OCI-M1 (cell line): ENCODE results near the gene ZNF341.

Experiments used
- DNase-seq: peaks from one replicate; lab custom pipeline; 2025; lab: John Stamatoyannopoulos, UW

The ZNF341 gene

DNA sequence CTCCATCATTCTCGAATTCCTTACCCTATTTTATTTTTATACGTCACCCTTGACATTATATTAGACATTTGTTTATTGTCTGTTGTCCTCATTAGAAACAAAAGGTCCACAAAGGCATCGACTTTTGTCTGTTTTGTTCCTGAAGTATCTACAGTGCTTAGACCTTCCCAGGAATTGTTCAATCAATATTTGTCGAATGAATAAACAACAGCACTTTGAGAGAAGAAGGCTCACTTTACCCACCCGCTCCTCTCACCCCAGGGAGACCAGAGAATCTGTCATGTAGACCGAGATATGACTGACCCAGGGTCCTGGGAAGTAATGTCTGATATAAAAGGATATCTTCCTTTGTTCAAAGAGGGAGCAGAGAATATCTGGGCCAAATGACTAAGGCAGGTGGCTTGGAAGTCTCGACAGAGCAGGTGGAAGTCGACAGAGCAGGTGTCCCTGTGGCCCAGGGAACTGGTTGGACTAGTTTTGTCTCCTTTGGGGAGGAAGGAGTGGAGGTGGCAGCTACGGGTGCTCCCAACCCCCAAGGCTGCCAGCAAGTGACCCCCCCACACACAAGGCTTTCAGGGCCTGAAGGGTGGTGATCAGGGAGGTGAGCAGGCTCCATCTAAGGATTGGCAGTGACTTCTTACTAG is 64.6 kb downstream of the ZNF341 start:
- no peak for DNase-seq

DNA sequence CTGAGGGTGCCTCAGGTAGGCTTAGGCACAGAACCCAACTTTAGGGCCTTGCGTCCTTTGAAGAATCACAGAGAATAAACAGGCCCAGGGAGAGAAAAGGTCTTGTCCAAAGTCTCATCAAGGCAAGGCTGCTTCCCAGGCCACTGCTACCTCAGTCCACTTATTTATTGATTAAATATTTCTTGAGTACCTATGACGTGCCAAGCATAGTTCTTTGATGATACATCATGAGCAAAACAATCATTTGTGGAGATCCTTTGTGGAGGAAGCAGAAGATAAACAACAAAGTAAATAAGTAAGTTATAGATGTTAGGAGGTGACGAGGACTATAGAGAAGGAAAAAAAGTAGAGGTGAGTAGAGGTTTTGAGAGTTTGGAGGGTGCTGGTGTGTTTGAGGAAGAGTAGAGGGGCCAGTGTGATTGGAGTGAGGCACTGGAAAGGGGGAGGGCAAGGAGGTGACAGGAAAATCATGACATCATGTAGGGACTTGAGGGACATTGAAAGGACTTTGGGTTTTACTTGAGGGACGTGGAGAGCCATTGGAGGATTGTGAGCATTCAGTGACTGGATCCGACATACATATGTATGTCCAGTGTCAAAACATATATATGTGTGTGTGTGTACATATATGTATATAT is 65.2 kb downstream of the ZNF341 start:
- no peak for DNase-seq

DNA sequence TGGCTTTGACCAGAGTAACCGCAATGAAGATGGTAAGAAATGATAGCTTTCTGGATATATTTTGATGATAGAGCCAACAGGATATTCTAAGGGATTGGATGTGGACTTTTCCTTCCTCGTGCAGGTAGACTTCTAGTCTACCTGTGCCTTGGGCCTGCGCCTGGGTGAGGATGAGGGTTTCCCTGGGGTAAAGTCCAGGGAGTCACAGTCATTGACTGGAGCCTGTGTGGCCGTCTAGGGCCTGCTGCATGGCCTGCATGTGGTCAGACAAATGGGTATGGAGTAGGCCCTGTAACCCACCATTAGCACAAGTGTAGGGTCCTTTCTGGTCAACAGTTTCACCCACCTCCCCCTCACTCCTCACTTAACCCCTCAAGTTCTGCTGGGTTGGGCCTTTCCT is 66.6 kb downstream of the ZNF341 start:
- no peak for DNase-seq

DNA sequence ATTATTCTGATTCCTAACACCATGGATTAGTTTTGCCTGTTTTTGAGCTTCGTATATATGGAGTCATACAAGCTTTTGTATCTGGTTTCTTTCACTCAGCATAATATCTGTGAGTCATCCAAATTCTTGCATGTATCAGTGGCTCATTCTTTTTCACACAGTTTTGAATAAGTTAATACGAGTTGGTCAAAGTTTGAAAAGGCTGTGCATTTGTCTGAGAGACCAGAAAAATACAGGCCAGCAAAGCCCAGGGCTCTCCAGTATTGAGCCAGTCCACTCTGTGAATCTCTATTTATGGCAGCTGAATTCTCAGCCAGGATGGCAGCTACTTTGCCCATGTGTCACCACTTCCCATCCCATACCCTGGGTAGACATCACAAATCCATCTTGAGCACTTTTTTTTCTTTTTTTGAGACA is 72.1 kb downstream of the ZNF341 start:
- no peak for DNase-seq

DNA sequence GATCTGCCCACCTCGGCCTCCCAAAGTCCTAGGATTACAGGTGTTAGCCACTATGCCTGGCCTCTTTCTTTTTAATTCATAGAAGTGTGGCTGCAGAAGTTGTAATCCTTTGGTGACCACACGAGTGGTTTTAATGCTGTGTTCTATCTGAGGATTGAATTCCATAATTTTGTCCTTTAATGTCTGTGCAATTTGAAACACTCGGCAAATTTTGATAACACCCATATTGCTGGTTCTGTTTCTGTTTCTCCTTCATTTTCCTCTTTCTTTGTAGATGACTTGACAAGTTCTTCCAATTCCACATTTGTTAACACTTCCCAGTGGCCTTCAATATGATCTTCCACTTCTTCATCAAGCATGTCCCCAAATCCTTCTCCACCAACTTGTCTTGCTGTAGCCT is 76.6 kb downstream of the ZNF341 start:
- no peak for DNase-seq

DNA sequence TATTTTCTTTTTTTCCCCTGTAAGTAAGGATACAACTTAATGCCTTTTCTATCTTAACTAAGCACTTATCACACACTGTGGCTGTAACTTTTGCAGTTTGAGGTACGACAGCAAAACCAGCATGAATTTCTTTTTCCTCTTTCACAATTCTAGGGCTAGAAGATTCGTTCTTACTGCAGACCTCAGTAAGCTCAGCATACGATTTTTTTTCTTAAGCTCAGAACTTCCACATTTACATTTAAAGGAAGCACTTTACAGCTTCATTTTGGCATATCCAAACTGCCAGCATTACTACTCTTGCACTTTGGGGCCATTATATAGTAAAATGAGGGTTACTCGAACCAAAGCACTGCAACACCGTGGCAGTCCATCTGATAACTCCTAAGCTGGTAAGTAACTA is 78.5 kb downstream of the ZNF341 start:
- peak; percentile 22 for DNase-seq

DNA sequence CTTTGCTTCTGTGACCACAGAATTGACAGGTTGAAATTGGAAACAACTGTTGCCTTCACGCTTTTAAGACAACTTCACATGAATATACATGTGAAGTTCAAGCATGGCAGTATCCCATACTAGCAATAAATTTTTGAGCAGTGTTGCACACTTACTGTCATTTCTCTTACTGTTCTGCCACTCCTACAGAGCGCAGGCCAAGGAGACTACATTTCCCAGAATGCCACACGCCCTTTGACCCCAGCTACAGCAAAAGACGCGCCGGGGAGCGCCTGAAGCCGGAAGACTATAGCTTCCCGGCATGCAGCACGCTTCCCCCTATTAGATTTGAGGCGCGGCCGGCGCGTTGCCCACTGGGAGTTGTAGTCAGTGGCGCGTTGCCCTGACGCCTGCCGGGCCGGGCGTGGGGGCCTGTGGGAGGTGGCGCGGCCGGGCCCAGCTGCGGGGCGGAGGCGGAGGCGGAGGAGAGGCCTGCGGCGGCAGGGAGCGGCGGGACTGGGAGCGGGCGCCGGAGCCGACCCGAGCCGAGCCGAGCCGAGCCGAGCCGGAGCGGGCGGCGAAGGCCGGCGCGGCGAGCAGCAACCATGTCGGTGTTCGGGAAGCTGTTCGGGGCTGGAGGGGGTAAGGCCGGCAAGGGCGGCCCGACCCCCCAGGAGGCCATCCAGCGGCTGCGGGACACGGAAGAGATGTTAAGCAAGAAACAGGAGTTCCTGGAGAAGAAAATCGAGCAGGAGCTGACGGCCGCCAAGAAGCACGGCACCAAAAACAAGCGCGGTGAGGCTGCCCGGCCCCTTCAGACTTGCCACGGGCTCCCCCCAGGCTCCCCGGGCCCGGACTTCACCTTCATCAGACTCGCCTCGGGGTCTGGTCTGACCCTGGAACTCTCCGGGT is 79.3 kb downstream of the ZNF341 start, which contains the start of gene CHMP4B:
CHMP4B (plus strand) TSS at position 464 of the 891 bp plus-strand sequence; CDS start at position 585, 121 bp downstream.
- peak; percentile 98 for DNase-seq

DNA sequence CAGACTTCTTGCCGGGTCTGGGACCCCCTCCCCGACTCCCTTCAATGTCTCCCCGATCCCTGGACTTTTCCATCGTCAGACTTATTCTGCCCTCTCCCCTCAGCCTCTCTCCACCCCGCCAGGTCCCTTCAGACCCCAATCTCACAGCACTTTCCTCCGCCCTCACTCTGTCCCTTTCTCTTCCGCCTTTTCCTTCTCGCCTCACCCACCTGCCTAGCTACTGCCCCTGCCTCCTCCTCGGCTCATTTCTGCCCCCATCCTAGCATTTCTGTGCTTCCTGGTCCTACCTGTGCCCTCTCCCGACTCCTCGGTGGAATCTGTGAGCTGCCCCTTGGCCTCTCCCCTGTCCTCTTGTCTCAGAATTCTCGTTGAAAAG is 80.0 kb downstream of the ZNF341 start:
- DNase-seq: peak; percentile 48

DNA sequence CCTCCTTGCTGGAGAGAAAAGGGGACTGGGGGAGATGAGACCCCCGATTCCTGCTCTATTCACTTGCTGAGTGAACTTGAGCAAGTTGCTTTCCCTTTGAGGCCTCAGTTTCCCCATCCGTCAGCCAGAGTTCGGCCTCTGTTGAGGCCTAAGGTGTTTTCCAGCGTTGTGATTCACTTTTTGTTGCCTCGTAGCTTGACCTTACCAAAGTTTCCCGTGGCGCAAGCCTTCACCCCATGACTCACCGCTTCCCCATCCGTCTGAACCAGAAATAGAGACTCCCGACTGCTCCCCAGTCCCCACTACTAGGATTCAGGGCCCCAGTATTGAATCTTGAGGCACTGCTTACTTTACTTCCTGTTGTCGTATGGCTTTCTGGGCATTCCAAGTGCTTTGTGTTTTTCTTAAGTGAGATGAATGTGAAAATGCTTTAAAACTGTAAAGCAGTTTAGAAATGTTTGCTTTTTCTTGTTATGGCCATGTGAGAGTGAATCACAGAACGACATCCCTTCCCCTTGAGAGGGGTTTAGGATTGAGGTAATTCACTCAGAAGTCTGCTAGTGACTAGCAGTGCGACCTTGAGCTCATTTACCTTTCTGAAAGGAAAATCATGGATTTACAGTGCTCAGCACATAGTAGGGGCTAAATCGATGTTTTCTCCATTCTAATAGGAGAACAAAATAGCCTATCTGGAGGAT is 80.5 kb downstream of the ZNF341 start:
- DNase-seq: peak; percentile 39

DNA sequence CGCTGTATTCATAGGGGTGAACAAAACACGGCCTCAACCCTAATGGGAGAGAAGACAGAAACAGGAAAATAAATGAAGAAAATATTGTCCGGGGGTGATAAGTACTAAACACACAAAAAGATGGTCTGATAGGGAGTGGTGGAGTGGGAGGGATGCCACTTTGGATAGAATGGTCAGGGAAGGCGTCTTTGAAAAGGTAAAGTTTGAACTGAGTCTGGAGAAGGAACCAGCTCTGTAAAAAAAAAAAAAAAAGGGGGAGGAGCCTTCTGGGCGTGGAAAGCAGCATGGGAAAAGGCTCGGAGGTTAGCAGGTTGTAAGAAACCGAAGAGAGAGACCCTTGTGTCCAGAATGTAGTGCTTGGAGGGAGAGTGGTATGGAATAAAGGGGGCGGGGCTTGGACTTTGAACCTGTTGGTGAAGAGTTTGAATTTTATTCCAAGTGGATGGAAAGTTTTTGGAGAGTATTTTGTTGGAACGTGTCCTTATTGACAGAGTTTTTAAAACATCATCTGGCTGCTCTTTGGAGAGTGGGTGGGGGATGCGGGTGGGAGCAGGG is 81.2 kb downstream of the ZNF341 start:
- DNase-seq: peak; percentile 50

DNA sequence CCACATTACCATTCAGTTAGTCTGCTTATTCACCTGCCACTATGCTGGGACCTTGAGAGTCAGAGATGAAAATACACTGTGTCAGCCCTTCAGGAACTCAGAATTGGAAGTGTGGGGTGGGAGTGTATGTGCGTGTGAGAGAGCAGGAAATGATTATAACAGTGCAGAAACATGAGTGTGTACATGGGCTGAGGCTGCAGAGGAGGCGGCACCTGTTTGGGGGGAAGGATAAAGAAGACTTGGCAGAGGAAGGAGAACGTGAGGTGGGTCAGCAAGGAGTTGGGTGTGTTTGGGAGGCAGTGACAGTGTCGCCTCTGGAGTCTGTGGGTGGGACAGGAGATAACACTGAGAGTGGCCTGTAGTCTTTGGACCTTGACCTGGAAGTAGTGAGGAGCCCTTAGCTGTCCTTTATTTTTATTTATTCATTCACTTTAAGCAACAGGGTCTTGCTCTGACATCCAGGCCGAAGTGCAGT is 82.5 kb downstream of the ZNF341 start:
- DNase-seq: no peak

DNA sequence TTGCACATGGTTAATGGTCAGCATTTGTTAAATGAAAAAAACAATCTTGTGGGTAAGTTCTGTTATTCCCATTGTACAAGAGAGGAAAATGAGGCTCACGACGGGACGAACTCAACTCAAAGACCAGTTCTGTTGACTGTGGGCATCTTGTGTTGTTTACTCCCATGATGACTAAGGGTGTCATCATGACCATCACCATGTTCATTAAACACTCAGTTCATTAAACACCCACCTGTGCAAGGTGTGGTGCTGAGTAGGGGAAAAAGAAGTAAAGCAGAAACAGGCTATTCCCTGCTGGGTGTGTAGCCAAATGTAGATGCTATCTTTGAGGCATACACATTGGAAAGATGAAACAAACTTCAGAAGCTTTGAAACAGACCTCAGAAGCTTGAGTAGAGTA is 83.9 kb downstream of the ZNF341 start:
- DNase-seq: no peak

DNA sequence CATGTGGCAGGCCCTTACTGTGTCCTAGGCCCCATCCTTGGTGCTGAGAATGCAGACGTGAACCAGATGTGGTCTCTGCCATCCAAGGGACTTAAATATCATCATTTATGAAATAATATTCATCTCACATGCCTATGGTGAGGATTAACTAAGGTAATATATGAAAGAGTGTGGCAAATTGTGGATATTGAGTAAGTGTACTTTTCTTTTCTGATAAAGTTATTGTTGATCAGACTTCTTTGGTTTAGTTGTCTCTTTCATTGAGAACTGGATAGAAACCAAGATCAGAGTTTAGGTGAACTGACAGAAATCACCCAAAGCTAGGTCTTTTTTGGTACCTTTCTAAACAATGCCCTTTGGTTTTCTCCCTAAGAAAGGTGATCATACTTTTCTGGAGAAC is 84.4 kb downstream of the ZNF341 start:
- DNase-seq: no peak

DNA sequence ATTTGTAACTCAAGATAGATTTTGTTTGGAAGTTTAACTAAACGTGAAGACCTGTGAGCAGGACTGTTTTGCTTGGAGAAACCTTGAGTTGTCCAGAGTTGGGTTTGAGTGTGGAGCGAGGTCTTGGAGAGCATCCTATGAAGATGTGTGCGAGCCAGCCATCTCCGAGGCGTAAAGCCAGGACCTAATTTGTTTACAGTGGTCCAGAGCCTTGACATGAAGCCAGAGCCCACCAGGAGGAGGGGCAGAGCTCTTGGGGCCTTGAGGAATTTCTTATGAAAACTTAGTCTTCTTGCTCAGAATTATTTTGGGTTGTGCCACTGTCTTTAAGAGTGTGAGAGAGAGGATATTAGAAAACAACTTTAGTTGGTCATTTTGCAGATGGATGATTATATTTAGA is 85.6 kb downstream of the ZNF341 start:
- no peak for DNase-seq

DNA sequence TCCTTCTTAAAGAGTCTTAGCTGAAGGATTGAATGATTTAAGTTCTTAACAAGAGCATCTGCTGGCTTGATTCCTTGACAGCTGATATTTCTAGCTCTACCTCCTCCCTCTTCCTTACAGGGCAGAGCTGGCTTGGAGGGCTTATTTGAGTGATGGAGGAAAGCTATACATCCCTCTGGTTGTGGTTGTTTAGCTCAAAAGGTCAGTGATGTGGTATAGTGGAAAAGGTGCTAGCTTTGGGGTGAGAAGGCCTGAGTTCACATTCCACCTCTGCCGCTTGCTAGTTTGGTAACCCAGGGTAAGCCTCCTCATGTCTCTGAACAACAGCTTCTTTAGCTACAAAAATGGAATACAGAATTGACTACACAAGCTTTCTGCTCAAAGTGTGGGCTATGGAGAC is 87.7 kb downstream of the ZNF341 start:
- no peak for DNase-seq

DNA sequence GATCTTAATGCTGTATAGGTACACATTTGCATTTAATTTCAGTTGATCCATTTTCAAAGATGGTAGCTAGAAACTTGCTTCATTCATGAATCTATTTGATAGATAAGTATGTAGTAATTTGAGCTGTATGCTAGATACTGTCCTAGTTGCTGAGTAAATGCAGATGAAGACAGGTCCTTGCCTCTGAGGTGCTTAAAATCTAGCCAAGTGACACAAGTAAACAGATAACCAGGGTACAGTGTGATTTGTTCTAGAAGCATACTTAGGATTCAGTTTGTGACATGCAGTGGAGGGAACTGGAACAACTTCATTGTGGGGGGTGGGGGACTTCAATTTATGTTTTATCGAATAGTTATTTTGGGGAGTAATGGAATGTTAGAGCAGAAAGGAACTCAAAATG is 88.6 kb downstream of the ZNF341 start:
- no peak for DNase-seq

DNA sequence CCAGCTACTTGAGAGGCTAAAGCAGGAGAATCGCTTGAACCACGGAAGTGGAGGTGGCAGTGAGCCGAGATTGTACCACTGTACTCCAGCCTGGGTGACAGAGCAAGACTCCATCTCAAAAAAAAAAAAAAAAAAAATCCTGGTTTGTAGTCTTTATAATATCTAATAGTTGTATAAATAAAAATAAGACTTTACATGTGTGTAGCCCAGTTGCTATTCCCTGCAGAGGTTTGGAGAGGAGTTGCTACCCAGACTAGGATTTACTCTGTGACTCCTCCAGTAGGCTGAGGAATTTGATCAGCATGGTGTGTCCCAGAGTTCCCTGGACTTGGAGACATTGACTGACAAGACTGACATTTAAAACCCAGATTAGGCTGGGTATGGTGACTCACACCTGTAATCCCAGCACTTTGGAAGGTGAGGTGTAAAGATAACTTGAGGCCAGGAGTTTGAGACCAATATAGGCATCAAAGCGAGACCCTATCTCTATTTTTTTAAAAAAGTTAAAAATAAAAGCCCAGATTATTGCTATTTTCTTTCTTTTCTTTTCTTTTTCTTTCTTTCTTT is 89.6 kb downstream of the ZNF341 start:
- DNase-seq: no peak

DNA sequence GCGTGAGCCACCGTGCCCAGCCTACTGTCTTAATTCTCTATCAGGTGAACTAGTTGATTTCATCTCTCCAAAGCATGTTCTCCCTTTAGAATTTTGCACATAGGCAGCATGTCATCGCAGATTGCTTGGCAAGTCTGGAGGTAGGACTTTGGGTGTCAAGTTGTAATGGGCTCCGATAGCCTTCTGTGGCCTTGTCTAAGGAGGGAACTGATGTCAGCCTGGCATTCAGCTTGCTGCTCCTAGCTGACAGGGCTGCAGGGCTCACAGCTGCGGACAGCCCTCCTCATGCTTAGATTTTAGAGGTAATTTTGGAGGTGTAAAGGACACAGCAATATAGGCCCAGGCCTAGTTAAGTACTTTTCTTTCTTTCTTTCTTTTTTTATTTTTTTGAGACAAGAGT is 90.6 kb downstream of the ZNF341 start:
- no peak for DNase-seq

DNA sequence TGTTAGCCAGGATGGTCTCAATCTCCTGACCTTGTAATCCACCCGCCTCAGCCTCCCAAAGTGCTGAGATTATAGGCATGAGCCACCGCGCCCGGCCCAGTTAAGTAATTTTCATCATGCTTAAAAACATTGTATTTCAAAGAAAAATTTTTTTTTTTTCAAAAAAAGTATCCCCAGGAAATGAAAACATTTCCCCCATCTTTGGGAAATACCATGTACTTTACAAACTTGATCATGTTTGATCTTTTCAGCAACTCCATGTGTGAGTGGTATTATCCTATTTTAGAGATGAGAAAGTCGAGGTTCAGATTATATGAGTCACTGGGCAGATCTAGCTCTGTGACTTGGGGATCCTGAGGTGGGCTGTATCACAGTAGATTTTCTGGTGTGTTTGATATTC is 91.2 kb downstream of the ZNF341 start:
- no peak for DNase-seq

DNA sequence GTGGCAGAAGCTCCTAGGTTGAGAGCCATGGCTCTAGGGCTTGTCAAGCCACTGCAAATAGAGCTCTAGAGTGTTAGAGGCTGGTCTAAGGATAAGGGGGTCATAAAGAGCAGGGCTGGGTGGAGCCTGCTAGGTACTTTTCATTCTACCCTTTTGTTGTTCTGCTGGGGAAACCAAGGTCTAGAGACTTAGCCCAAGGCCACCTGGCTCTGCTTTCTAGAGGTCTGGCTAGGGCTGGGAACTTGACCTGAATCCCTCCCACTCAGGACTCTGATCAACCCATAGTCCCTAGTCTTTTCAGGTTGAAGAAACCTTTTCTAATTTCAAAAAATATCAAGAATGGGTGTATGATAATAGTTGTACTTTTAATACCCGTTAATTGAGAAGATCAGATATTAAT is 93.1 kb downstream of the ZNF341 start:
- DNase-seq: no peak
